ENCODE data around the gene GRAMD4.

DNA sequence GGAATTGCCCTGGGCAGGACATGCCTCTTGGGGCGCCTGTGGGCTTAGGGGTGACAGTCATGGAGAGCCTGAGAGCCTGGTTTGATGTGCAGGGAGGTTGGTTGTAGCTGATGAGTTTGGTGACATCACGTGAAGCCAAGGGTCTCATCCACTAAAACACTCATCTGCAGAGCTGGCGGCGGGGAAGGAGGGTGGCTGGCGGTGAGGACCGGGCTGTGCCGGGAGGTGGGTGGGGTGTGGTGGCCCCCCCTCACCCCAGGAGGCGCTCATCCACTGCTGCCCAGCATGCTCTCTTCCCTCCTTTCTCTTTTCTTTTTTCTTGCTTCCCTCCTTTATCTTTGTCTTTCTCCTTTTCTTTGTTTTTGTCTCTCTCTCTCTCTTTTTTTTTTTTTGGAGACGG lies 49.0 kb downstream of the GRAMD4 start:
- TF ChIP-seq, protein P1, sequence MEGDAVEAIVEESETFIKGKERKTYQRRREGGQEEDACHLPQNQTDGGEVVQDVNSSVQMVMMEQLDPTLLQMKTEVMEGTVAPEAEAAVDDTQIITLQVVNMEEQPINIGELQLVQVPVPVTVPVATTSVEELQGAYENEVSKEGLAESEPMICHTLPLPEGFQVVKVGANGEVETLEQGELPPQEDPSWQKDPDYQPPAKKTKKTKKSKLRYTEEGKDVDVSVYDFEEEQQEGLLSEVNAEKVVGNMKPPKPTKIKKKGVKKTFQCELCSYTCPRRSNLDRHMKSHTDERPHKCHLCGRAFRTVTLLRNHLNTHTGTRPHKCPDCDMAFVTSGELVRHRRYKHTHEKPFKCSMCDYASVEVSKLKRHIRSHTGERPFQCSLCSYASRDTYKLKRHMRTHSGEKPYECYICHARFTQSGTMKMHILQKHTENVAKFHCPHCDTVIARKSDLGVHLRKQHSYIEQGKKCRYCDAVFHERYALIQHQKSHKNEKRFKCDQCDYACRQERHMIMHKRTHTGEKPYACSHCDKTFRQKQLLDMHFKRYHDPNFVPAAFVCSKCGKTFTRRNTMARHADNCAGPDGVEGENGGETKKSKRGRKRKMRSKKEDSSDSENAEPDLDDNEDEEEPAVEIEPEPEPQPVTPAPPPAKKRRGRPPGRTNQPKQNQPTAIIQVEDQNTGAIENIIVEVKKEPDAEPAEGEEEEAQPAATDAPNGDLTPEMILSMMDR (conservative IDR thresholded peaks at IDR 0.05 in 1 of 2, IDR thresholded peaks at IDR 0.05 in 1 of 2; ENCODE audit: extremely low read depth in 1 of 2, insufficient read depth in 1 of 2, low read depth in 1 of 2, low read length in 2 of 2) = no peak
- no peak for TF ChIP-seq EZH2 (IDR thresholded peaks at IDR 0.05; ENCODE audit: borderline replicate concordance, low read length)

Data from mammary epithelial cell (primary cell).